Prostate gland (tissue), 2 donors: ENCODE results near the gene HOXA4.

Experiments used
- CTCF ChIP-seq, 4 experiments: fragments of 200-600 bp in 2 of 4; fragments of 450-650 bp in 2 of 4; sonication (generic) in 2 of 4; IDR thresholded peaks; 1 replicate in 3 of 4; 2 replicates in 1 of 4; pipeline ENCODE4 v1.5.1; 2016 to 2019; ENCODE audit warnings: antibody characterized with exemption in 4 of 4, mild to moderate bottlenecking in 2 of 4, moderate library complexity in 2 of 4
- POLR2AphosphoS5 ChIP-seq: sonication (generic); formaldehyde crosslinking; IDR thresholded peaks from one replicate; pipeline ENCODE4 v1.6.1; 2017; ENCODE audit warnings: antibody characterized with exemption

- TF ChIP-seq CTCF (IDR thresholded peaks at IDR 0.05) (no peak), POLR2AphosphoS5 (no peak)
Observed at GRCh38 chr7:27164045-27164366, 33.4 kb upstream of the HOXA4 start.
